ENCODE data around the gene SOX18.

DNA sequence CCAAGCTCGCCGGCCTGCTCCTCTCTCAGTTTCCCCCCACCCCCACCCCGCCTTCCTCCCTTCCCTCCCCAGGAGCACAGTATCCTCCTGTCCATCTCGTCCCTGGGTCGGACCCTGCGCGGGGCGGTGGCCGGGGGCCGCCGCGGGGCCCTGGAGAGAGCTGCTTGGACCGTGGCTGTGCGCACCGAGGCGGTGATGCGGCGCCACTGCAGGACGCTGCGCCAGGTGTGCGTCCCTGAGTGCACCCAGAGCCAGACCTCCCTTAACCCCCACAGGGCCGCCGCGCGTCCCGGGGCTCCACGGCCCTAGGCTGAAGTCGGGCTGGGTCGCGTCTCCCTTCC, 11.2 kb downstream of the SOX18 start:
- TF ChIP-seq, protein P1, sequence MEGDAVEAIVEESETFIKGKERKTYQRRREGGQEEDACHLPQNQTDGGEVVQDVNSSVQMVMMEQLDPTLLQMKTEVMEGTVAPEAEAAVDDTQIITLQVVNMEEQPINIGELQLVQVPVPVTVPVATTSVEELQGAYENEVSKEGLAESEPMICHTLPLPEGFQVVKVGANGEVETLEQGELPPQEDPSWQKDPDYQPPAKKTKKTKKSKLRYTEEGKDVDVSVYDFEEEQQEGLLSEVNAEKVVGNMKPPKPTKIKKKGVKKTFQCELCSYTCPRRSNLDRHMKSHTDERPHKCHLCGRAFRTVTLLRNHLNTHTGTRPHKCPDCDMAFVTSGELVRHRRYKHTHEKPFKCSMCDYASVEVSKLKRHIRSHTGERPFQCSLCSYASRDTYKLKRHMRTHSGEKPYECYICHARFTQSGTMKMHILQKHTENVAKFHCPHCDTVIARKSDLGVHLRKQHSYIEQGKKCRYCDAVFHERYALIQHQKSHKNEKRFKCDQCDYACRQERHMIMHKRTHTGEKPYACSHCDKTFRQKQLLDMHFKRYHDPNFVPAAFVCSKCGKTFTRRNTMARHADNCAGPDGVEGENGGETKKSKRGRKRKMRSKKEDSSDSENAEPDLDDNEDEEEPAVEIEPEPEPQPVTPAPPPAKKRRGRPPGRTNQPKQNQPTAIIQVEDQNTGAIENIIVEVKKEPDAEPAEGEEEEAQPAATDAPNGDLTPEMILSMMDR (conservative IDR thresholded peaks at IDR 0.05; ENCODE audit: low read depth, low read length) = no peak
- no peak for TF ChIP-seq EZH2 (IDR thresholded peaks at IDR 0.05; ENCODE audit: borderline replicate concordance, low read depth, low read length, poor library complexity, severe bottlenecking)
